ENCODE results near the gene VWA1.

DNA sequence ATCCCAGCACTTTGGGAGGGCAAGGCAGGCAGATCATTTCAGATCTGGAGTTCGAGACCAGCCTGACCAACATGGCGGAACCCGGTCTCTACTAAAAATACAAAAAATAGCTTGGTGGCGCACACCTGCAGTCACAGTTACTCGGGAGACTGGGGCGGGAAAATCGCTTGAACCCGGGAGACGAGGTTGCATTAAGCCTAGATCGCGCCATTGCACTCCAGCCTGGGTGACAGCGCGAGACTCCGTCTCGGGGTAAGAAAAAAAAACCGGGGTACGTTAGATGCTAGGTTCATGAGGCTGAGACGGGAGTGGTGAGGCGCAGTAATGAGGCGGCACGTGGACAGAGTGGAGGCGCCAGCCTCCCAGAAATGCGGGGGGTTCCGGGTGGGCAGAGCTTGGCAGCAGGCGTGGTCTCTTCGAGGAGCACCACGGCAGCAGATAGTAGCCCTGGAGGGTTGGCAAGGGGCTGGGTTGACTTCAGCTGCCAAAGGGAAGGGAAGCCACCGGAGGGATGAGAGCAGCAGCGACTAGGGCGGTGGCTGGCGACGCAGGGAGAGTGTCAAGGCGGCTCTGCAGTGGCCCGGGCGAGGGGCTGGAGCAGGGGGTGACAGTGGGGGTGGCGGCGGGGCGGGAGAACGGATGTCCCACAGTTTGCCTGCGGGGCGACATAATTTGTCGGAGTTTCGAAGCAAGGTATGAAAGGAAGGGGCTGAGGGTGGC is 29.2 kb upstream of the VWA1 start:
- TF ChIP-seq, protein P1, sequence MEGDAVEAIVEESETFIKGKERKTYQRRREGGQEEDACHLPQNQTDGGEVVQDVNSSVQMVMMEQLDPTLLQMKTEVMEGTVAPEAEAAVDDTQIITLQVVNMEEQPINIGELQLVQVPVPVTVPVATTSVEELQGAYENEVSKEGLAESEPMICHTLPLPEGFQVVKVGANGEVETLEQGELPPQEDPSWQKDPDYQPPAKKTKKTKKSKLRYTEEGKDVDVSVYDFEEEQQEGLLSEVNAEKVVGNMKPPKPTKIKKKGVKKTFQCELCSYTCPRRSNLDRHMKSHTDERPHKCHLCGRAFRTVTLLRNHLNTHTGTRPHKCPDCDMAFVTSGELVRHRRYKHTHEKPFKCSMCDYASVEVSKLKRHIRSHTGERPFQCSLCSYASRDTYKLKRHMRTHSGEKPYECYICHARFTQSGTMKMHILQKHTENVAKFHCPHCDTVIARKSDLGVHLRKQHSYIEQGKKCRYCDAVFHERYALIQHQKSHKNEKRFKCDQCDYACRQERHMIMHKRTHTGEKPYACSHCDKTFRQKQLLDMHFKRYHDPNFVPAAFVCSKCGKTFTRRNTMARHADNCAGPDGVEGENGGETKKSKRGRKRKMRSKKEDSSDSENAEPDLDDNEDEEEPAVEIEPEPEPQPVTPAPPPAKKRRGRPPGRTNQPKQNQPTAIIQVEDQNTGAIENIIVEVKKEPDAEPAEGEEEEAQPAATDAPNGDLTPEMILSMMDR (IDR thresholded peaks at IDR 0.05) = no peak
- TF ChIP-seq POLR2A (IDR thresholded peaks at IDR 0.05) = no peak
